ENCODE data around the gene AFF3. TPM values are rescaled to one million over a fixed set of nuclear protein-coding genes. Genes with fewer than 3 reads are reported as not detected.

The AFF3 gene
- polyA plus RNA-seq, 1 donor (not counting 4 experiments of a cell fraction or from before 2014, with no cell fraction given): not detected

DNA sequence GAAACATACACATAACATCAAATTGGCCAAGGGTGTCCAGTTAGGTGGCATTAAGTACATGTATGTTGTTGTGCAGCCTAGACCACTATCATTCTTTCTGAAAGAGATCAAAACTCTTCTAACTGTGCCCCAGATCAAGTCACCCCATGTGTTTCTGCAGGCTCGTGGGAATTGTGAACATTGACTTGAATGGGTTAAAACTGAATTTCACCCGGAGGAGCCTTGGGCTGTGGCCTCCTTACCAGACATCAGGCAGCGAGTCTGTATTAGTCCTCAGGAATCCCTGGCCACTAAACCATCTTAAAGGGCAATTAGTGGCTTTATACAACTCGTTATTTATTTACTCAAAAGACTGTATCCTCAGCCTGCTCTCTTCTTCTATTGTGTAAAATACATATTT, 503.6 kb downstream of the AFF3 start:
- FAIRE-seq: no peak
- H3K27me3 ChIP-seq (ENCODE audit: control insufficient read depth, extremely low read depth, insufficient read depth, low read length): peaks cover 4% of the 10 kb centered on the region

DNA sequence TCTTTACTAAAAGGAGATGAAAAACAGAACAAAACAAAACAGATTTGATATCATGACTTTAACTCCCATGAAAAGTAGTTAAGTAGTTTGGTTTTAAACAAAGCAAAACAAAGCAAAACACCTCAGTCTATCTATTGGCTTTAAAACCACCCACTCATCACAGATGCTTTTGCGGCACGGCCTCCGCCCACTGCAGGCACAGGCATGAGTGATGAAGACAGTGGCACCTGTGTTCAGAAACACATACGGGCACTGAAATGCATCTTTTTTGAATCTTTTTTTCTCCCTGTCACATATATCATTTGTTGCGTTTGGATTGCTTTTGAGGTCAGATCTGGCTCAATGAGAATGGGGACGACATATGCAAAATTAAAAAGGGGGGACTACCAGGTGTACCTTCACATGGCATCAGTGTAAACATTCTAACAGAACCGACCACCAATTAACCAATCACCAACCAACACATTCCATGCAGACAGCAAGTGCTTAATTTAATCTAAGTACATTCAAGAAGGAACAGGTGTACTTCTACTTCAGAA, 505.2 kb downstream of the AFF3 start:
- TF ChIP-seq, protein P1, sequence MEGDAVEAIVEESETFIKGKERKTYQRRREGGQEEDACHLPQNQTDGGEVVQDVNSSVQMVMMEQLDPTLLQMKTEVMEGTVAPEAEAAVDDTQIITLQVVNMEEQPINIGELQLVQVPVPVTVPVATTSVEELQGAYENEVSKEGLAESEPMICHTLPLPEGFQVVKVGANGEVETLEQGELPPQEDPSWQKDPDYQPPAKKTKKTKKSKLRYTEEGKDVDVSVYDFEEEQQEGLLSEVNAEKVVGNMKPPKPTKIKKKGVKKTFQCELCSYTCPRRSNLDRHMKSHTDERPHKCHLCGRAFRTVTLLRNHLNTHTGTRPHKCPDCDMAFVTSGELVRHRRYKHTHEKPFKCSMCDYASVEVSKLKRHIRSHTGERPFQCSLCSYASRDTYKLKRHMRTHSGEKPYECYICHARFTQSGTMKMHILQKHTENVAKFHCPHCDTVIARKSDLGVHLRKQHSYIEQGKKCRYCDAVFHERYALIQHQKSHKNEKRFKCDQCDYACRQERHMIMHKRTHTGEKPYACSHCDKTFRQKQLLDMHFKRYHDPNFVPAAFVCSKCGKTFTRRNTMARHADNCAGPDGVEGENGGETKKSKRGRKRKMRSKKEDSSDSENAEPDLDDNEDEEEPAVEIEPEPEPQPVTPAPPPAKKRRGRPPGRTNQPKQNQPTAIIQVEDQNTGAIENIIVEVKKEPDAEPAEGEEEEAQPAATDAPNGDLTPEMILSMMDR (optimal IDR thresholded peaks at IDR 0.05 in 1 of 3, IDR thresholded peaks at IDR 0.05 in 1 of 3, conservative IDR thresholded peaks at IDR 0.05 in 1 of 3; ENCODE audit: extremely low read depth in 1 of 3, insufficient read depth in 2 of 3, low read length in 3 of 3): no peak
- TF ChIP-seq EZH2 (IDR thresholded peaks at IDR 0.05; ENCODE audit: low read length): no peak
- no peak overlapping the region for H3K4me2 ChIP-seq (ENCODE audit: control insufficient read depth, extremely low read depth, insufficient read depth, low read depth, low read length)
- no peak overlapping the region for H2AFZ ChIP-seq (ENCODE audit: control insufficient read depth, low read length)

More for the DNA sequence above, 503.6 kb downstream of the AFF3 start:
- dilution Hi-C loops (cut with MboI; ENCODE audit: extremely low pct_ligation_motif_present, low sequenced_read_pairs): no loop called here
- no peaks in the 10 kb centered on the region for H3K9me1 ChIP-seq (ENCODE audit: control insufficient read depth, extremely low read depth, insufficient read depth, low read length)
- no peak overlapping the region for H3K4me3 ChIP-seq (ENCODE audit: control insufficient read depth in 2 of 3, extremely low read depth in 1 of 3, insufficient read depth in 2 of 3, low read depth in 1 of 3, low read length in 3 of 3)
- H3K27ac ChIP-seq (ENCODE audit: control insufficient read depth, insufficient read depth, low read length): no peak overlapping the region
- H3K9me3 ChIP-seq (ENCODE audit: control insufficient read depth, low read depth, low read length): no peaks in the 10 kb centered on the region
- no peak overlapping the region for H3K9ac ChIP-seq (ENCODE audit: control insufficient read depth, extremely low read depth, insufficient read depth, low read length)
- H3K4me2 ChIP-seq (ENCODE audit: control insufficient read depth, extremely low read depth, insufficient read depth, low read depth, low read length): no peak overlapping the region
- H2AFZ ChIP-seq (ENCODE audit: control insufficient read depth, low read length): no peak overlapping the region
- H4K20me1 ChIP-seq (ENCODE audit: control insufficient read depth, extremely low read depth, insufficient read depth, low read length): no peaks in the 10 kb centered on the region
- TF ChIP-seq, protein P1 (optimal IDR thresholded peaks at IDR 0.05 in 1 of 3, IDR thresholded peaks at IDR 0.05 in 1 of 3, conservative IDR thresholded peaks at IDR 0.05 in 1 of 3; ENCODE audit: extremely low read depth in 1 of 3, insufficient read depth in 2 of 3, low read length in 3 of 3): no peak
- no peak for TF ChIP-seq EZH2 (IDR thresholded peaks at IDR 0.05; ENCODE audit: low read length)
- H3K4me1 ChIP-seq (ENCODE audit: control insufficient read depth, extremely low read depth, insufficient read depth, low read length): no peaks in the 10 kb centered on the region
- H3K79me2 ChIP-seq (ENCODE audit: control insufficient read depth, insufficient read depth, low read length): no peaks in the 10 kb centered on the region
- H3K36me3 ChIP-seq (ENCODE audit: control insufficient read depth in 2 of 2, extremely low read depth in 1 of 2, insufficient read depth in 2 of 2, low read length in 2 of 2): no peaks in the 10 kb centered on the region
- no peak for DNase-seq (ENCODE audit: low read depth, low spot score)

More for the DNA sequence above, 505.2 kb downstream of the AFF3 start:
- H3K9ac ChIP-seq (ENCODE audit: control insufficient read depth, extremely low read depth, insufficient read depth, low read length): no peak overlapping the region
- no peak overlapping the region for H3K4me3 ChIP-seq (ENCODE audit: control insufficient read depth in 2 of 3, extremely low read depth in 1 of 3, insufficient read depth in 2 of 3, low read depth in 1 of 3, low read length in 3 of 3)
- peaks cover 4% of the 10 kb centered on the region for H3K27me3 ChIP-seq (ENCODE audit: control insufficient read depth, extremely low read depth, insufficient read depth, low read length)
- FAIRE-seq (no peak), DNase-seq (ENCODE audit: low read depth, low spot score) (no peak)
- no peaks in the 10 kb centered on the region for H3K36me3 ChIP-seq (ENCODE audit: control insufficient read depth in 2 of 2, extremely low read depth in 1 of 2, insufficient read depth in 2 of 2, low read length in 2 of 2)
- no peaks in the 10 kb centered on the region for H3K79me2 ChIP-seq (ENCODE audit: control insufficient read depth, insufficient read depth, low read length)
- no peaks in the 10 kb centered on the region for H3K9me1 ChIP-seq (ENCODE audit: control insufficient read depth, extremely low read depth, insufficient read depth, low read length)
- no peaks in the 10 kb centered on the region for H3K4me1 ChIP-seq (ENCODE audit: control insufficient read depth, extremely low read depth, insufficient read depth, low read length)
- H4K20me1 ChIP-seq (ENCODE audit: control insufficient read depth, extremely low read depth, insufficient read depth, low read length): no peaks in the 10 kb centered on the region
- no peaks in the 10 kb centered on the region for H3K9me3 ChIP-seq (ENCODE audit: control insufficient read depth, low read depth, low read length)
- dilution Hi-C loops (cut with MboI; ENCODE audit: extremely low pct_ligation_motif_present, low sequenced_read_pairs): no loop called here
- H3K27ac ChIP-seq (ENCODE audit: control insufficient read depth, insufficient read depth, low read length): no peak overlapping the region

All from keratinocyte (primary cell).